Measurements from ENCODE around the gene IL22RA1.

DNA sequence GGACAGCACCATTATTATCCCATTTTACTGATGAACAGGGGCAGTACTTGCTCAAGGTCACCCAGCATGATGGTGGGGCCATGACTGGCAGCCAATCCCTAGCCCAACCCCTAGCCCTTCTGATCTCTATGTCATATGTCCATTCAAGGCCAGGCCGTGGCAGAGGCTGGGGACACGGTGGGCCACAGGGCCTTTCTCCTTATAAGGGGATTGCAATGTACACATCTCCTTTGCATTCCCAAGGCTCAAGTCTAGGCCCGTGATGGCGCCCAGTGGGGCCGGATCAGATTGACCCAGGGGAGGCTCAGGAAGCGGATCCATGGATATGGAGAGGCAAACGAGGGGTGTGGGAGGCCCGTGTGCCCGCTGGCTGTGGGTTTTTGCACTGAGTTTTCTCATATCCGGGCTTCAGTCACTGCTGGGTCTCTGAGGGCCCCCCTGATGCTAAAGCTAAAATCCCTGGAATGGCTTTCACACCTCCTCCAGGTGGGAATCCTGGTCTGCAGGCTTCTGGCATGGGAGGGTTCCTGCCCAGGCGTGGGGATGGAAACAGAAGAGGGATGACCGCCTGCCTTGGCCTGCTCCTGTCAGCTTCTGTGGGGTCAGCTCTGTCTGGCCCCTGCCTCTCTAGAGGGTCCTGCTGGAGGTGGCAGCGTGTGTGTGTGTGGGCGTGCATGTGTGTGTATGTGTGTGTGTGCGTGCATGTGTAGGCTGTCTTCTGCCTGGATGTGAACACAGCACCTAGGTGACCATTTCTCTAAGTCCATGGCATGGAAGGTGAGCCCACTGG lies 33.1 kb downstream of the IL22RA1 start:
- TF ChIP-seq, protein P1, sequence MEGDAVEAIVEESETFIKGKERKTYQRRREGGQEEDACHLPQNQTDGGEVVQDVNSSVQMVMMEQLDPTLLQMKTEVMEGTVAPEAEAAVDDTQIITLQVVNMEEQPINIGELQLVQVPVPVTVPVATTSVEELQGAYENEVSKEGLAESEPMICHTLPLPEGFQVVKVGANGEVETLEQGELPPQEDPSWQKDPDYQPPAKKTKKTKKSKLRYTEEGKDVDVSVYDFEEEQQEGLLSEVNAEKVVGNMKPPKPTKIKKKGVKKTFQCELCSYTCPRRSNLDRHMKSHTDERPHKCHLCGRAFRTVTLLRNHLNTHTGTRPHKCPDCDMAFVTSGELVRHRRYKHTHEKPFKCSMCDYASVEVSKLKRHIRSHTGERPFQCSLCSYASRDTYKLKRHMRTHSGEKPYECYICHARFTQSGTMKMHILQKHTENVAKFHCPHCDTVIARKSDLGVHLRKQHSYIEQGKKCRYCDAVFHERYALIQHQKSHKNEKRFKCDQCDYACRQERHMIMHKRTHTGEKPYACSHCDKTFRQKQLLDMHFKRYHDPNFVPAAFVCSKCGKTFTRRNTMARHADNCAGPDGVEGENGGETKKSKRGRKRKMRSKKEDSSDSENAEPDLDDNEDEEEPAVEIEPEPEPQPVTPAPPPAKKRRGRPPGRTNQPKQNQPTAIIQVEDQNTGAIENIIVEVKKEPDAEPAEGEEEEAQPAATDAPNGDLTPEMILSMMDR (IDR thresholded peaks at IDR 0.05) = no peak
- TF ChIP-seq POLR2AphosphoS5 (IDR thresholded peaks at IDR 0.05) (no peak), POLR2A (IDR thresholded peaks at IDR 0.05) (no peak), EP300 (IDR thresholded peaks at IDR 0.05) (no peak)
